ENCODE data around the gene DACT2.

GRCh38 chr6:168289571-168289962, 30.0 kb downstream of the DACT2 start:
- TF ChIP-seq, protein P1, sequence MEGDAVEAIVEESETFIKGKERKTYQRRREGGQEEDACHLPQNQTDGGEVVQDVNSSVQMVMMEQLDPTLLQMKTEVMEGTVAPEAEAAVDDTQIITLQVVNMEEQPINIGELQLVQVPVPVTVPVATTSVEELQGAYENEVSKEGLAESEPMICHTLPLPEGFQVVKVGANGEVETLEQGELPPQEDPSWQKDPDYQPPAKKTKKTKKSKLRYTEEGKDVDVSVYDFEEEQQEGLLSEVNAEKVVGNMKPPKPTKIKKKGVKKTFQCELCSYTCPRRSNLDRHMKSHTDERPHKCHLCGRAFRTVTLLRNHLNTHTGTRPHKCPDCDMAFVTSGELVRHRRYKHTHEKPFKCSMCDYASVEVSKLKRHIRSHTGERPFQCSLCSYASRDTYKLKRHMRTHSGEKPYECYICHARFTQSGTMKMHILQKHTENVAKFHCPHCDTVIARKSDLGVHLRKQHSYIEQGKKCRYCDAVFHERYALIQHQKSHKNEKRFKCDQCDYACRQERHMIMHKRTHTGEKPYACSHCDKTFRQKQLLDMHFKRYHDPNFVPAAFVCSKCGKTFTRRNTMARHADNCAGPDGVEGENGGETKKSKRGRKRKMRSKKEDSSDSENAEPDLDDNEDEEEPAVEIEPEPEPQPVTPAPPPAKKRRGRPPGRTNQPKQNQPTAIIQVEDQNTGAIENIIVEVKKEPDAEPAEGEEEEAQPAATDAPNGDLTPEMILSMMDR (IDR thresholded peaks at IDR 0.05; ENCODE audit: control extremely low read depth in 1 of 3, insufficient read depth in 1 of 3, low read depth in 1 of 3, low read length in 3 of 3), result no peak
- TF ChIP-seq CHD1 (IDR thresholded peaks at IDR 0.05; ENCODE audit: low read depth, low read length) (no peak), RFX5 (IDR thresholded peaks at IDR 0.05; ENCODE audit: borderline replicate concordance, low read depth, low read length) (no peak), POLR2A (IDR thresholded peaks at IDR 0.05; ENCODE audit: control extremely low read depth in 1 of 2, low read depth in 2 of 2, low read length in 2 of 2) (no peak), TCF12 (IDR thresholded peaks at IDR 0.05; ENCODE audit: low read depth, low read length) (no peak), MAX (IDR thresholded peaks at IDR 0.05) (no peak), ATF2 (IDR thresholded peaks at IDR 0.05; ENCODE audit: low read length) (no peak), SRF (IDR thresholded peaks at IDR 0.05; ENCODE audit: low read depth, low read length) (no peak), POLR2AphosphoS5 (IDR thresholded peaks at IDR 0.05; ENCODE audit: low read depth, low read length) (no peak), BRCA1 (IDR thresholded peaks at IDR 0.05; ENCODE audit: low read depth, low read length) (no peak), EGR1 (IDR thresholded peaks at IDR 0.05; ENCODE audit: borderline replicate concordance, low read depth, low read length) (no peak), CREB1 (IDR thresholded peaks at IDR 0.05) (no peak)
- TF ChIP-seq, protein P2, sequence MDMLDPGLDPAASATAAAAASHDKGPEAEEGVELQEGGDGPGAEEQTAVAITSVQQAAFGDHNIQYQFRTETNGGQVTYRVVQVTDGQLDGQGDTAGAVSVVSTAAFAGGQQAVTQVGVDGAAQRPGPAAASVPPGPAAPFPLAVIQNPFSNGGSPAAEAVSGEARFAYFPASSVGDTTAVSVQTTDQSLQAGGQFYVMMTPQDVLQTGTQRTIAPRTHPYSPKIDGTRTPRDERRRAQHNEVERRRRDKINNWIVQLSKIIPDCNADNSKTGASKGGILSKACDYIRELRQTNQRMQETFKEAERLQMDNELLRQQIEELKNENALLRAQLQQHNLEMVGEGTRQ (IDR thresholded peaks at IDR 0.05; ENCODE audit: low read length), result no peak
